GM18507 (cell line): Measurements from ENCODE around the gene GRIA4.

Source experiments
- DNase-seq: peaks from one replicate; pipeline ENCODE4 v3.0.0; 2011; ENCODE audit warnings: low read depth; ENCODE audit not compliant: insufficient read length; ENCODE audit errors: extremely low spot score
- FAIRE-seq: peaks from 2 replicates; lab custom pipeline; 2011; peaks lifted over from hg19 to GRCh38; lab: Jason Lieb, UNC

GRIA4 gene

DNA sequence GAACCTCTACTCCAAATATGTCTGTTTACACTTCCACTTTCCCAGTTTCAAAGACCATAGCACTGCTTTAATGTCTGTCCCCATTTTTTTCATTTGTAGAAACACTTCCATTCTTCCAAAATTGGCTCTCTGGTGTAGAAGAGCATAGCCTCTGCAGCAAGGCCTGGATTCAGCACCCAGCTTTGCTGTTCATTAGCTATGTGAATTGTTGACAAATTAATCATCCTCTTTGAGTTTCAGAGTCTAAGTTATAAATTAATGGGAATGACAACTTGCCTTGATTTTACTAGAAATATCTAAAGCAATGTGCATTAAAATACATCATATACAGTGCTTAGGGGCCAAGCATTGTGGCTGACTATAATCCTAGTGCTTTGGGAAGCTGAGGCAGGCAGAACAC is 22.4 kb downstream of the GRIA4 start:
- FAIRE-seq (no peak), DNase-seq (no peak)

DNA sequence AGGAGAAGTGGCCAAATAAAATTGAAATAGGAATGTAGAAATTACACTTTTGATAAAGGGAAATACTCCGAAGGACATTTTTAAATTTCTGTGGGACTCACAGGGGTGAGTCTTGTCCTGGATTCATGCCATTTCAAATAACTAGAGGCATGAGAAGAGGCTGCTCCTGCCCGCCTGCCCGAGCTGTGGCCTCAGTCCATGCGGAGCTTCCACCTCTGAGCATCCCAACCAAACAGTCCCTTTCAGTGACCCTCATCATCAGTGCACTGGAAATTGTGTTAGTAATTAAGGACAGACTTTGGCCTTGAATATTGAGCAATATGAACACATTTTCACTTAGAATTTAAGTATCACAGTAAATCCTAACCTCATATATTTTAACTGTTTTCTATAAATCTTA is 25.6 kb downstream of the GRIA4 start:
- DNase-seq (no peak), FAIRE-seq (no peak)

DNA sequence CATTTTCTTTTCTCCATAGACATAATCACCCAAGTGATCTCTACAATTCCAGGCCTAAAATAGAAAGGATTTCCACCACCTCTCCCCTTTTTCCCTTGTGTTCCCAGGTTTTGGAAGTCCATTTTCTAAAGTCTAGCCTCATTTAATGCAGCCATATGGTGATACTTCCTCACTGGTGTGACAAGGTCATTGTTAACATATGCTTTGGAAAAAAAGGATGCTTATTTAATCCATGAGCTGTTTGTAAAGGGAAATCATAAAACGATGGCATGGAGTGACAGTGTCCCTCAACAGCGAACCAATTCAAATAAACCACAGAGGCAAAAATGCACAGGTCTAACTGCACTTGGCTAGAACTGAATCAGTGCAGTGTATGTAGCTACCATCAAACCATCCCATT is 26.6 kb downstream of the GRIA4 start:
- no peak for FAIRE-seq

DNA sequence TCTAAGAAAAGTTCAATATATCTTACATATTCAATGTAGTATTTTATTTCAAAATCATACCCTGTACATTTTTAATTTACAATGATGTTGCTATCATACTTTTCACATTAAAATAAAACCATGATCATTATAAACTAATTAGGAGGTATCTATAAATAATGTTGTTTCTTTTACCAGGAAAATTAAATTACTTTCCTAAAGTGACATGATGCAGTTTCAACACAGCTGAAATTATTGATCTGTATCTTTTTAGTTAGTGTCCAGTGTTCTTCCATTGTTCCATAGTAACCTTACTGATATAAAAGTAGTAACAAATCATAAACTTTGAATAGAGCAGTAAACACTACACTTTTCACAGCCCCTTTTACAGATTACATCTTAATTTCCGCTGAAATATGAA is 29.7 kb downstream of the GRIA4 start:
- FAIRE-seq = no peak

More for the DNA sequence above, 26.6 kb downstream of the GRIA4 start:
- DNase-seq = no peak

DNA sequence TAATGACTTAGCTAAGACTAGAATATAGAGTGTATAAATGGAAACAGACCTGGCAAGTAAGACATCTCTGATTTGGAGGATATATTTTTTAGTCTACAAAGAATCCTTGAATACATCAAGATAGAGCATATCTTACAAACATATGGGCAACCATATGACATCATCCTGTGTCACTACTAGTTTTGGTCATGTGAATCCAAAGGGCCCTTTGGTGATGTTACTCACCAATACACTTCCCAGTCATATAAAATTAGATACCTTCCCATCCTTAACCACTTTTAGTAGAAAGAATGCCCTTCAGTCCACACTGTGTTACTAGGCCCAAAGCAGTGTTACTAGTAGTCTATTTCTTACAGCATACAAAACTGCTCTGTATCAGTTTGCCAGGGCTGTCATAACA is 31.6 kb downstream of the GRIA4 start:
- DNase-seq (no peak), FAIRE-seq (no peak)

More for the DNA sequence above, 29.7 kb downstream of the GRIA4 start:
- DNase-seq = no peak

DNA sequence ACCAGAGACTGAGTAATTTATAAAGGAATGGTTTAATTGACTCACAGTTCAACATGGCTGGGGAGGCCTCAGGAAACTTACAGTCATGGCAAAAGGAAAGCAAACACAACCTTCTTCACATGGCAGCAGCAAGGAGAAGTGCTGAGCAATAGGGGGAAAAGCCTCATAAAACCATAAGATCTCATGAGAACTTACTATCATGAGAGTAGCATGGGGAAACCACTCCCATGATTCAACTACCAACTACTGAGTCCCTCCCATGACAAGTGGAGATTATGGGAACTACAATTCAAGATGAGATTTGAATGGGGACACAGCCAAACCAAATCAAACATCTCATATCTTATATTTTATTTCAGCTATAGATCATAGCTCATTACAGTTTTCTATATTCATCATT is 33.0 kb downstream of the GRIA4 start:
- FAIRE-seq (no peak), DNase-seq (no peak)

DNA sequence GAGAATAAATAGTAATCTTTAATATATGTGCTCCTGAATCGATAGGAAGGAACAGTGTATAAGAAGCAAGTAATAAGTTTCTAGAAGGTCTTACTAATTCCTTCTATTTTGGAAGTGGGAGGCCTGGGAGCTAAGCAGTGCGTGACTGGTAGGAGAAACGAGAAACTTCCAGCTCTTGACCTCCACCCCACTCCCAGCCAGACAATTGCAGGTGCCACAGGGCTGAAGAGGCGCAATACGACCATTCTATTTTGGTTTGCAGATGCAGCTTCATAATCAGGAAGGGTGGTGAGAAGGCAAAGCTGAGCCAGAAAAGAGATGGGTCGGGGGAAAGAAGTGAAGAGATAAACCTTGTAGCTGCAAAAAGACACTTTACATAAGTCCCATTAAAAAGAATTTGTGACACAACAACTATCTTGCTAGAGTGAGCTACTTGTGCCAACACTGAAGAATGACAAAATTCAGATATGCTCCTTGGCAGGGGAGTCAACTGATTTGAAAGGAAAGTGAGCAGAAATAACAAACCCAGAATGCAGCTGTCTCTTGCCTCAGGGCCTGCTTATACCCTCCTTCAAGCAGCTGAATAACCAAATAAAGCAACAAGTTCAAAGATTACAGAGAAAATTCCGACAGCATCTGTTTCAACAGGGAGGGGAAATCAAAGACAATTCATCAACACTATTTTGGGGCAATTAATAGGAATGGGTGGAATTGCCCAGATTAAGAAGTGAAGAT is 35.1 kb downstream of the GRIA4 start:
- no peak for DNase-seq
- no peak for FAIRE-seq

DNA sequence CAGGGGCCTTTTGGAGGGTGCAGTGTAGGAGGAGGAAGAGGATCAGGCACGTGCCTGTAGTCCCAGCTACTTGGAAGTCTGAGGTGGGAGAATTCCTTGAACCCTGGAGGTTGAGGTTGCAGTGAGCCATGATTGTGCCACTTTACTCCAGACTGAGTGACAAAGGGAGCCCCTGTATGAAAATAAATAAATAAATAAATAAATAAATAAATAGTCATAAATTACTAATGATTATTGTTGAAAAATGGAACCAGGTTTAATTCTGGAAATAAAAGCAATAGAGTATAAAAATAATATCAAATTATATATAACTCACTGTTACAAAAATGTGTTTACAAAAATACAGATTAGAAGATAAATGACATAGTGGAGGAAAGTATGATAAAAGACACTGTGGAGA is 37.9 kb downstream of the GRIA4 start:
- DNase-seq = no peak
- no peak for FAIRE-seq

DNA sequence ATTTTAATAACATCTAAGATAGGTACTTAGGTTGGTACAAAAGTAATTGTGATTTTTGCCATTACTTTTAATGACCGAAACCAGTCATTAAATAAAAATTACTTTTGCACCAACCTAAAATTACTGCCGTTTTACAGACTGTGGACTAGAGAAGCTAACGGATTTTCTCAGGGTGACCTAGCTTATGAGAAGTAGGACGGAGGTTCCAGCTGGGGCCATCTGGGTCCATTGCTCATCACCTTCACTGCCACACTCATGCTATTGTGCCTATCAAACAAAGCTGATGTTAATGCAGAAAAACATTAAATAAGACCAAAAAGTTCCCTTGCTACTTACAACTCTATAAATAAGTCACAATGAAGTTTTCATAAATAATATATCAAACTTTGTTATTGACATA is 38.9 kb downstream of the GRIA4 start:
- DNase-seq (no peak), FAIRE-seq (no peak)

DNA sequence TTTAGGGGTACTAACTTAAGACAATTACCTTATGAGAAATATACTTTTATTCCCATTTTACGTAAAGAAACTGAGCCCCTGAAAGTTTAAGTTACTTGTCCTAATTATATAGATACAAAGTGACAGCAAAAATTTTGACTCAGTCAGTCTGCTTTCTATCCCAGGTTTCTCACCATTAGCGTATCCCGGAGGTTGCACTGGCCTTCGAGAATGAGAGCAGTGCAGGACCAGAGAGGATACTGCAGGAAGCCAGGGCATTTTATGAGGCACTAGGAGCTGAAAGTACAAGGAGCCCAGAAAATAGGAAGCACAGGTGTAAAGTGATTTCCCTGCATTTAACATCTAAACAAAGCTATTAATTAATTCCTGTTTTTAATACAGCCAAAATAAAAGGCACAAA is 55.4 kb downstream of the GRIA4 start:
- DNase-seq = no peak
- no peak for FAIRE-seq

DNA sequence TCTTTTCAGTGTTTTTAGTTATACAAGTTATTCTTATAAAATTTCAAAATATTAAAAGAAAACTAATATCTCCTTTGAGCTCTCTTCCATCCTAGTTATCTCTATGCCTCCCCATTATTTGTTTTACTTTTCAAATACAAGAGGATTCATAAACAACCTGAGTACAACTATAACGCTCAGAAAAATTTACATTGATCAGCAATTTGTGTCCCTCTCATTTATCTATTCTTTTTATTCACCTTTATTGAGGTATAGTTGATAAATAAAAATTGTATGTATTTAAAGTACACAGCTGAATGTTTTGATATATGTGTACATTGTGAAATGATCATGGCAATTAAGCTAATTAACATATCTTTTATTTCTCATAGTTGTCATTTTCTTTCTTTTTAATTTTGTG is 57.6 kb downstream of the GRIA4 start:
- DNase-seq (no peak), FAIRE-seq (no peak)

DNA sequence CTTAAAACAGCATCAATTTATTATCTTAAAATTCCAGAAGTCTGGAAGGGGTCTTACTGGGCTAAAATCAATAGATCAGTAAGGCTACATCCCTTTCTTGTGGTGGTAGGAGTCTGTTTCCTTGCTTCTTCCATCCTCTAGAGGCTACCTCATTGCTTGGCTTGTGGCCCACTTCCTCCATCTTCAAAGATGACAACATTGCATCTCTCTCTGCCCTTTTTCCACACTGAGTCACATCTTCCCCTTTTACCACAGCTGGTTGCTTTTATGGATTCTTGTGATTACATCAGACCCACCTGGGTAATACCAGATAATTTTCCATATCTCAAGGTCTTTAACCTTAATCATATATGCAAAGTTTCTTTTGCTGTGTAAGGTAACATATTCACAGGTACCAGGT is 60.9 kb downstream of the GRIA4 start:
- DNase-seq (no peak), FAIRE-seq (no peak)

DNA sequence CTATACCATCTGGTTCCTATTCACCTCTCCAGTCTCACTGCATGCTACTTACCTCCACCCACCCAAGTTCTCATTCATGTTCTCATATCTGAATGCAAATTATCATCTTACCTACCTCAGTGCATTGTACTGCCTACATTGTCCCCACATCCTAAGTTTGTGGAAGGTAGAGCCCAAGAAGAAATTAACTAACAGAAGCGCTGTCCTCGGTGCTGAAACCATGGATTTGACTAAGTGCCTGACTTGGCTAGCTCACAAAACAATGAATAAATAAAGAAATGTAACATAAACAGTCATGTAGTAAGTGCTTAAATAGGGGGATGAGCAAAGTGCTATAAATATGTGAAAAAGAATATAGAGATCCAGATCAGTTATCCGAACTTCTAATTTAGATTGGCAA is 63.2 kb downstream of the GRIA4 start:
- DNase-seq = no peak
- FAIRE-seq = no peak

DNA sequence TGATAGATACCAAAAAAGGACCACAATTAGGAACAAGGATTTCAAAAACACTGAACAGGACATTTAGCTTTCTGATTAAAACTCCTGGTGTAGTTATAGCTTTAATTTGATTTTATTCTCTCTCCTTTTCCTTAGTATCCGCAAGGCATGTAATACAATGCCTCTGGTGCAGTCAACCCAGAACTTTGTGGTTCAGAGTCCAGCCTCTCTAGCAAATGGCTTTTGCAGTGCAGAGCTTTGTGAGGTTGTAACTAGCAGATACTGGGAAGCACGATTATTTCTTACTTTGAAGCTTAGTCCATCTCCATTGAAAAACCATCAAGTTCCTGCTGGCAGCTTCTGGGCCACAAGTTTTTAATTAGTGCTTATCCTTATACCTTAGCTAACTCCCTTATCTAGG is 79.8 kb downstream of the GRIA4 start:
- DNase-seq (no peak), FAIRE-seq (no peak)

DNA sequence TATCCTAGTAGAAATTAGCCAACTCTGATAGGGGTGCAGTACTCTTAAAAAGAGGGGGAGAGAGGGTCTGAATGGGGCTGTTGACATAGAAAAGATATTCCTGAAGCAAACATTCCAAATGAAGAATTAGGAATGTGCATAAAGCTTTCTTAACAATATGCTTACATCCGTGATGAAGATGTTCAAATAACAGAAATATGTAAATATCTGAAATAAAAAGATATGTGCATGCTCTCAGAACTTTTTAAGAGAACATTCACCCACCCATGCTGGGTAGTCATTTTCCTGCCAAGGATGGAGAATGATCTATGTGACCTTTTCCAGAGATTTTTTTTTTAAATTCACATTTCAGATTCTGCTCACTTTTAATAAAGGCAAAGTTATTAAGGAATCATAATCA is 80.6 kb downstream of the GRIA4 start:
- FAIRE-seq (no peak), DNase-seq (no peak)

DNA sequence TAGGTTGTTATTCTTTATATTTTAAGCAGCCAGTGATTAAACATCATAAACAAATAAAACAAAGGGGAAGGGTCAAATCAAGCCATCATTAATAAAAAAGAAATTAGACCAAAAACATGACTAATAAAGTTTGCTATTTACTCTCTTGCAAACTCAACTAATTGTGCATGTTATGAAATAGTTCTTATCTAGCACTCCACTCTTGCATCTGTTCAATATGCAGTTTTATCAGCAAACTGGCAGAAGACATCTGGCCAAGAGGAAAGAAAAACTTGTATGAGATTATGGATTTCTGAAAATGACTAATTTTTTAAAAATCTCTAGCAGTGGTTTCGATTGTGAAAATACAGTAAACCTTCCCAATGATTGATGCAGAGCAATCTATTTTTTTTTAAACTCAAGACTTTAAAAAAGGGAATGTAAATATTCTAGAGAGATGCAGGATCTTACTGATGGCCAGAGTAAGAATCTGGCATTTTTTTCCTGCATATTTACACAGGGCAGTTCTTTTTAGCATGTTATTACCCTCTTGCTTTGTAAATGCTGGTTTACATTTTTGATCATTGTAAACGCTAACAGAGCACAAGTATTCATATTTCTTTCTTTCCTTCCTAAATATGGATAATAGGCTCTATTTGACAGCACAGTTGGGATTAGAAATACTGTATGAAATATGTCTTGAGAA is 83.3 kb downstream of the GRIA4 start:
- FAIRE-seq = no peak
- DNase-seq = no peak

DNA sequence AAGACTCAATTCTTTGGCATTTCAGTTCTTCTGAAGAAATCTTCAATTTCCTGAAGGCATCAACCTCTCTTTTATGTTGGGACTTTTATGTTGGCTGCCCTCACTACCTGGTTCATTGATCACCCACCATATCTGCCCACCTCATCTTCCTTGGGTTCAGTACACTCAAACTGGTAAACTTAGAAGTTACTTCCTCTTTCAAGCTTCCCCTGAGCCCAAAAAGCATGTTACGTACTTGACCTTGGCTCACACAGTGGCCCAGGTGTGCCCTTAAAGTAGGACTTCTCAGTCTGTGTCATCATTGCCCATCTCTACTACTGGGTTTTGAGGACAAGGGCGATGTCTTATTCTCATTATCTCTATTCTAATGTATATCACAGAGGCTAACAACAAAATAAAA is 86.1 kb downstream of the GRIA4 start:
- FAIRE-seq (no peak), DNase-seq (no peak)

DNA sequence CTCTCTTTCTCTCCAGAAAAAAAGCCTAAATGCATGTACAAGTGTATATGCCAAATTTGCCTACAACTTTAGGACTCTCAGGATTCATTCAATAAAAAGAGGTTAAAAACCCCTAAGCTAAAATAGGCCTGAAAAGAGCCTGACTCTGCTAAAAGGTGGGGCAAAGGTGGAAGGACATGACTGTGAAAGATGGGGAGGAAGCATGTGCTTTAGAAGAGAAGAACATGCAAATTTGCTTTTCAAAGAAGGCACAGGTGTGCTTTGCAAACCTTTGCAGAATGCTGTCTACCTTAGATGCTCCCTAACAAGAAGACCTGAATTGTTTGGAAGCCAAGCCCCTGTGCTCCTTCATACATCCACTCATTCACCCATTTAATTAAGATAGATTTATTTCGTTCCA is 87.4 kb downstream of the GRIA4 start:
- DNase-seq = no peak
- no peak for FAIRE-seq

DNA sequence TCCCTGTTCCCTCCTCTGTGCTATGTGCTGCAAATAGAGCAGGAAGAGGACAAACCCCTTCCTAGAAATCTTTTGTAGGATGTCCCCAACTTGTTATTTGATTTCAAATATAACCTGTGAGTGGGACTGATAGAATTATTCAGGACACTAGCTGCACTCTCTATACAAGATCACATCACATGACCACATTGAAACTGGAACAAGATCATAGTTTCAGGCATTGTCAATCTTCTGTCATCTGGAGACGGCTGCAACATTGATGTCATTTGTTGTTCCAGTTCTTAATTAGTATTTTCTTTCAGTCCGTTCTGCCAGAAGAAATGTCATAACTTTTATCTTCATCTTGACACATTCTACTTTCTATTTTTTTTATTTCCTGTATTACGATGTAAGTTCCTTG is 89.3 kb downstream of the GRIA4 start:
- FAIRE-seq = no peak
- no peak for DNase-seq

DNA sequence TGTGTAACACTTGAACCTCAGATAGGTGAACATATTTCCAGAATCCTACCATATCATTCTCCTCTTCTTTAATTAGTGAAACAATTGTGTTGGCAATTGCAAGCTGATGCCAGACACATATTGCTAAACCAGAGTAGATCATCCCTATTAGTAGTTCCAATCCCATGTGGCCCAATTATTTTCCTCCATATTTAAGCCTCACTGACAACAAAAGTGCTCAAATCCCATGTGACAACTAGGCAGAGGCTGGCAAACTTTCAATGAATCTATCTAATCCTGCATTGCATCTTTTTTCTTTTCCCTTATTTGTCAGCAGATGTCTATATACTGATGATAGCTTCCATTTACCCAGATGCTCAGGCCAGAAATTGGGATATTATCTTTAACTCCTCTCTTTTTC is 90.4 kb downstream of the GRIA4 start:
- FAIRE-seq (no peak), DNase-seq (no peak)

DNA sequence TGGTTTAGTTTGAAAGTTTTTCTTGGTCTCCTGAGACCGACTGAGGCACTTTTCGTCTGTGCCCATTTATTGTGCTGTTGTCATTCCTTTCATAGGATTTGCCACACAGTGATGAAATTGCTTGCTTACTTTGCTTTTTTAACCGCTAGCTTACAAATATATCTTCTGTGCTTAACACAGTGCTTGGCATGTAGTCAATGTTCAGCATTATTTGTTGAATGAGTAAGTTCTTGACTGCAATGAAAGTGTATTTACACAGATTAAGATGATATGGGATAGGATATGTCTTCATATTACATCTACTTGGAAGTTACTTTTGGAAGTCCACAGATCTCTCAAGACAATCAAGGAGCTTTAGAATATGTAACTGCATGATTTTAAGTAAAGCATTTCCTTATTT is 91.2 kb downstream of the GRIA4 start:
- DNase-seq (no peak), FAIRE-seq (no peak)
